Mesenchymal stem cell (in vitro differentiated cells and primary cell): ENCODE data around the gene DDIT4.
A peak's percentile ranks its signal among the peaks of the same experiment; 100 is the strongest.

ENCODE experiments used
- DNase-seq: peaks from one replicate; pipeline ENCODE4 v3.0.0-alpha.2; 2013
- H2AFZ ChIP-seq: one replicate; pipeline ENCODE4 v1.6.1; 2013; ENCODE audit warnings: low read depth, mild to moderate bottlenecking, control low read depth, inconsistent platforms, low read length, moderate library complexity
- H2AK5ac ChIP-seq: 2 replicates; pipeline ENCODE4 v1.6.1; 2013; ENCODE audit warnings: low read length, moderate library complexity, mild to moderate bottlenecking, inconsistent platforms; ENCODE audit not compliant: severe bottlenecking
- H2BK120ac ChIP-seq: one replicate; pipeline ENCODE4 v1.6.1; 2013; ENCODE audit warnings: low read depth, mild to moderate bottlenecking, inconsistent platforms, low read length, moderate library complexity
- H2BK12ac ChIP-seq, 2 experiments: one replicate each; pipeline ENCODE4 v1.6.1; 2013; ENCODE audit warnings: inconsistent platforms in 2 of 2, low read length in 2 of 2, mild to moderate bottlenecking in 2 of 2, moderate library complexity in 2 of 2, control low read depth in 1 of 2
- H2BK15ac ChIP-seq: one replicate; pipeline ENCODE4 v1.6.1; 2013; ENCODE audit warnings: mild to moderate bottlenecking, low read depth, inconsistent platforms; ENCODE audit not compliant: poor library complexity, severe bottlenecking
- H2BK5ac ChIP-seq: 2 replicates; pipeline ENCODE4 v1.6.1; 2013; ENCODE audit warnings: low read depth, mild to moderate bottlenecking, low read length, control low read depth, inconsistent platforms; ENCODE audit not compliant: poor library complexity, severe bottlenecking
- H3K14ac ChIP-seq, 2 experiments: one replicate each; pipeline ENCODE4 v1.6.1; 2013; ENCODE audit warnings: inconsistent platforms in 2 of 2, low read length in 2 of 2, control low read depth in 1 of 2, mild to moderate bottlenecking in 1 of 2, moderate library complexity in 1 of 2
- H3K18ac ChIP-seq, 2 experiments: one replicate each; pipeline ENCODE4 v1.6.1; 2013; ENCODE audit warnings: inconsistent platforms in 2 of 2, low read length in 2 of 2, control low read depth in 1 of 2, low read depth in 1 of 2, mild to moderate bottlenecking in 1 of 2
- H3K23ac ChIP-seq, 2 experiments: one replicate each; pipeline ENCODE4 v1.6.1; 2013; ENCODE audit warnings: inconsistent platforms in 2 of 2, low read length in 2 of 2, mild to moderate bottlenecking in 2 of 2, moderate library complexity in 2 of 2, control low read depth in 1 of 2
- H3K27ac ChIP-seq: 2 replicates; pipeline ENCODE4 v1.5.1; 2013; ENCODE audit warnings: mild to moderate bottlenecking, moderate library complexity, low read length, control low read depth, inconsistent platforms; ENCODE audit not compliant: poor library complexity, severe bottlenecking
- H3K27me3 ChIP-seq, 2 experiments: 2 replicates each; pipeline versions ENCODE4 v1.6.1 to v1.7.0; 2013; ENCODE audit warnings: low read length in 2 of 2, mild to moderate bottlenecking in 2 of 2, moderate library complexity in 2 of 2, control low read depth in 1 of 2, inconsistent platforms in 1 of 2; ENCODE audit not compliant: control insufficient read depth in 1 of 2, insufficient read depth in 1 of 2
- H3K36me3 ChIP-seq, 2 experiments: 2 replicates each; pipeline versions ENCODE4 v1.6.1 to v1.7.0; 2013; ENCODE audit warnings: low read length in 2 of 2, control low read depth in 1 of 2, inconsistent platforms in 1 of 2, low read depth in 1 of 2, mild to moderate bottlenecking in 1 of 2; ENCODE audit not compliant: insufficient read depth in 2 of 2, control insufficient read depth in 1 of 2
- H3K4ac ChIP-seq, 2 experiments: one replicate each; pipeline ENCODE4 v1.6.1; 2013; ENCODE audit warnings: inconsistent platforms in 2 of 2, low read length in 2 of 2, mild to moderate bottlenecking in 2 of 2, moderate library complexity in 2 of 2, control low read depth in 1 of 2, low read depth in 1 of 2
- H3K4me1 ChIP-seq: 2 replicates; pipeline ENCODE4 v1.6.1; 2013; ENCODE audit warnings: low read depth, low read length, control low read depth; ENCODE audit not compliant: control insufficient read depth, insufficient read depth
- H3K4me2 ChIP-seq: 2 replicates; pipeline ENCODE4 v1.6.1; 2013; ENCODE audit warnings: low read length, mild to moderate bottlenecking, inconsistent platforms; ENCODE audit not compliant: poor library complexity, severe bottlenecking
- H3K4me3 ChIP-seq, 2 experiments: 2 replicates each; pipeline versions ENCODE4 v1.5.1 to v1.7.0; 2013; ENCODE audit warnings: low read length in 2 of 2, mild to moderate bottlenecking in 2 of 2, control low read depth in 1 of 2, low read depth in 1 of 2; ENCODE audit not compliant: insufficient read depth in 1 of 2
- H3K79me1 ChIP-seq: replicated peaks from 2 replicates; pipeline ENCODE4 v1.6.1; 2013; ENCODE audit warnings: mild to moderate bottlenecking, control low read depth, low read length, inconsistent platforms; ENCODE audit not compliant: poor library complexity, severe bottlenecking
- H3K9ac ChIP-seq: 2 replicates; pipeline ENCODE4 v1.7.0; 2013; ENCODE audit warnings: mild to moderate bottlenecking, low read length, moderate library complexity
- H3K9me3 ChIP-seq: 2 replicates; pipeline ENCODE4 v1.7.0; 2013; ENCODE audit warnings: mild to moderate bottlenecking, low read length; ENCODE audit not compliant: control insufficient read depth
- H4K8ac ChIP-seq: one replicate; pipeline ENCODE4 v1.6.1; 2013; ENCODE audit warnings: inconsistent platforms, mild to moderate bottlenecking, low read length, moderate library complexity
- H4K91ac ChIP-seq: one replicate; pipeline ENCODE4 v1.6.1; 2013; ENCODE audit warnings: mild to moderate bottlenecking, low read length, inconsistent platforms
- WGBS: methylation state at CpG from one replicate; pipeline ENCODE4 v1.1.7; 2013; ENCODE audit warnings: mixed read lengths; 5-methylcytosine and 5-hydroxymethylcytosine counted together

The DDIT4 gene

GRCh38 chr10:72322030-72322279, 48.2 kb downstream of the DDIT4 start:
- H2BK5ac ChIP-seq, result no peak overlapping the region
- no peaks in the 10 kb centered on the region for H3K36me3 ChIP-seq
- H2AK5ac ChIP-seq, result peak overlapping the region; percentile 93
- H3K9ac ChIP-seq, result no peak overlapping the region
- no peaks in the 10 kb centered on the region for H3K27me3 ChIP-seq
- 83% methylated on average over 3 of the region's 3 CpGs for WGBS
- H3K4me3 ChIP-seq, result no peak overlapping the region
- peak overlapping the region; percentile 99 for H2BK15ac ChIP-seq
- no peak overlapping the region for H3K4me2 ChIP-seq
- no peak overlapping the region for H2AFZ ChIP-seq
- H3K14ac ChIP-seq, result peak overlapping the region in 1 of 2 experiments; percentile 68
- peaks cover 51% of the 10 kb centered on the region for H3K4me1 ChIP-seq
- H3K4ac ChIP-seq, result peak overlapping the region; percentile 97
- no peaks in the 10 kb centered on the region for H3K9me3 ChIP-seq
- peak overlapping the region in 1 of 2 experiments; percentile 16 for H3K23ac ChIP-seq
- peak overlapping the region; percentile 100 for H2BK120ac ChIP-seq
- peak overlapping the region; percentile 97 for H4K8ac ChIP-seq
- no peak for DNase-seq
- peak overlapping the region; percentile 100 for H2BK12ac ChIP-seq
- H4K91ac ChIP-seq, result peak overlapping the region; percentile 100
- peak overlapping the region; percentile 92 to 94 for H3K18ac ChIP-seq
- no peak overlapping the region for H3K27ac ChIP-seq
- H3K79me1 ChIP-seq, result no peaks in the 10 kb centered on the region

- H3K79me1 ChIP-seq, result no peaks in the 10 kb centered on the region
- H2BK5ac ChIP-seq, result no peak overlapping the region
- peak overlapping the region; percentile 93 for H2AK5ac ChIP-seq
- H4K8ac ChIP-seq, result peak overlapping the region; percentile 97
- H3K9me3 ChIP-seq, result no peaks in the 10 kb centered on the region
- peak overlapping the region; percentile 100 for H2BK120ac ChIP-seq
- 85% methylated on average over 10 of the region's 16 CpGs for WGBS
- peak overlapping the region; percentile 99 for H2BK15ac ChIP-seq
- H3K18ac ChIP-seq, result peak overlapping the region; percentile 92 to 94
- H3K4me2 ChIP-seq, result no peak overlapping the region
- H2BK12ac ChIP-seq, result peak overlapping the region; percentile 100
- H3K27ac ChIP-seq, result no peak overlapping the region
- no peak overlapping the region for H3K9ac ChIP-seq
- H3K36me3 ChIP-seq, result no peaks in the 10 kb centered on the region
- H3K4ac ChIP-seq, result peak overlapping the region; percentile 97
- H3K4me1 ChIP-seq, result peaks cover 48% of the 10 kb centered on the region
- no peak overlapping the region for H3K23ac ChIP-seq
- no peaks in the 10 kb centered on the region for H3K27me3 ChIP-seq
- peak overlapping the region in 1 of 2 experiments; percentile 86 for H3K14ac ChIP-seq
- H3K4me3 ChIP-seq, result no peak overlapping the region
- no peak overlapping the region for H2AFZ ChIP-seq
- peak; percentile 68 for DNase-seq
- H4K91ac ChIP-seq, result peak overlapping the region; percentile 100
These were observed 48.7 kb downstream of the DDIT4 start for GRCh38 chr10:72322280-72323058.

GRCh38 chr10:72323108-72323749, 49.5 kb downstream of the DDIT4 start:
- Histone ChIP-seq H4K8ac (peak overlapping the region; percentile 85), H2BK12ac (peak overlapping the region; percentile 100), H3K4me1 (peaks cover 54% of the 10 kb centered on the region), H2BK15ac (peak overlapping the region; percentile 96), H3K4ac (peak overlapping the region; percentile 79 to 97), H3K18ac (peak overlapping the region; percentile 92 to 94), H3K27ac (no peak overlapping the region), H3K14ac (peak overlapping the region in 1 of 2 experiments; percentile 86), H2BK120ac (peak overlapping the region; percentile 100), H3K36me3 (no peaks in the 10 kb centered on the region), H2AK5ac (peak overlapping the region; percentile 65), H2BK5ac (no peak overlapping the region), H3K4me3 (no peak overlapping the region), H3K27me3 (no peaks in the 10 kb centered on the region), H3K79me1 (no peaks in the 10 kb centered on the region), H4K91ac (peak overlapping the region; percentile 100), H3K4me2 (no peak overlapping the region), H3K9me3 (no peaks in the 10 kb centered on the region), H3K23ac (peak overlapping the region in 1 of 2 experiments; percentile 25), H2AFZ (no peak overlapping the region), H3K9ac (no peak overlapping the region)
- WGBS, result 96% methylated on average over 10 of the region's 10 CpGs
- DNase-seq, result no peak

GRCh38 chr10:72323771-72324191, 50.1 kb downstream of the DDIT4 start:
- Histone ChIP-seq H3K4me3 (no peak overlapping the region), H3K4me1 (peaks cover 57% of the 10 kb centered on the region), H3K4ac (peak overlapping the region; percentile 79 to 97), H2BK5ac (no peak overlapping the region), H3K36me3 (no peaks in the 10 kb centered on the region), H3K18ac (peak overlapping the region; percentile 22 to 83), H2BK15ac (peak overlapping the region; percentile 96), H2AK5ac (peak overlapping the region; percentile 70), H4K91ac (peak overlapping the region; percentile 100), H3K23ac (no peak overlapping the region), H2BK12ac (peak overlapping the region; percentile 100), H3K9me3 (no peaks in the 10 kb centered on the region), H3K27ac (no peak overlapping the region), H3K79me1 (no peaks in the 10 kb centered on the region), H2BK120ac (peak overlapping the region; percentile 100), H3K9ac (no peak overlapping the region), H2AFZ (no peak overlapping the region), H3K4me2 (no peak overlapping the region), H3K14ac (no peak overlapping the region), H4K8ac (peak overlapping the region; percentile 39), H3K27me3 (no peaks in the 10 kb centered on the region)
- DNase-seq, result no peak
- 95% methylated on average over 9 of the region's 12 CpGs for WGBS
